ENCODE measurements around the gene SYT14. TPM values are rescaled to one million over a fixed set of nuclear protein-coding genes. Genes with fewer than 3 reads are reported as not detected.
"Not testable (repeated sequence)": the region's sequence is repeated elsewhere in the genome, so short reads cannot be mapped to it uniquely, and the experiment has no call there.

SYT14 gene
- total RNA-seq, 4 donors from 2014 or later: not detected

DNA sequence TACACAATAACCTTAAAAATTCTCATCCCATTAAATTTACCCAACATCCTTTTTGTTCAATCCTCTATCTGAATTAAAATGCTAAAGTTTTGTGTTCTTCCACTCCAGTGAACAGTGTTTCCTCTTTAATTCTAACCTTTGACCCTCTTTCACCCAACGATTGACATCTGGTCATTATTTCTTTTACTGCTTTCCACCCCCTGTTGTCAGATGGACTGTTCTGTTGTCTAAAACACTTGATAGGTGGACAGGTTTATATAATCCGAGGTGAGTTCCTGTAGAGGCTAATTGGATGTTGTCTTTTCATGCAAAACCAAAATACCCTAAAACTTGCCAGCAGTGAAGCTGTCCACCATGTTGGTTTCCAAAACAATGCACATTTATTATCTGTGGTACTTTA, 221.2 kb downstream of the SYT14 start:
- ATAC-seq (ENCODE audit: low FRiP score): no peak
- DNase-seq (ENCODE audit: low spot score): no peak
- TF ChIP-seq, protein P1, sequence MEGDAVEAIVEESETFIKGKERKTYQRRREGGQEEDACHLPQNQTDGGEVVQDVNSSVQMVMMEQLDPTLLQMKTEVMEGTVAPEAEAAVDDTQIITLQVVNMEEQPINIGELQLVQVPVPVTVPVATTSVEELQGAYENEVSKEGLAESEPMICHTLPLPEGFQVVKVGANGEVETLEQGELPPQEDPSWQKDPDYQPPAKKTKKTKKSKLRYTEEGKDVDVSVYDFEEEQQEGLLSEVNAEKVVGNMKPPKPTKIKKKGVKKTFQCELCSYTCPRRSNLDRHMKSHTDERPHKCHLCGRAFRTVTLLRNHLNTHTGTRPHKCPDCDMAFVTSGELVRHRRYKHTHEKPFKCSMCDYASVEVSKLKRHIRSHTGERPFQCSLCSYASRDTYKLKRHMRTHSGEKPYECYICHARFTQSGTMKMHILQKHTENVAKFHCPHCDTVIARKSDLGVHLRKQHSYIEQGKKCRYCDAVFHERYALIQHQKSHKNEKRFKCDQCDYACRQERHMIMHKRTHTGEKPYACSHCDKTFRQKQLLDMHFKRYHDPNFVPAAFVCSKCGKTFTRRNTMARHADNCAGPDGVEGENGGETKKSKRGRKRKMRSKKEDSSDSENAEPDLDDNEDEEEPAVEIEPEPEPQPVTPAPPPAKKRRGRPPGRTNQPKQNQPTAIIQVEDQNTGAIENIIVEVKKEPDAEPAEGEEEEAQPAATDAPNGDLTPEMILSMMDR (IDR thresholded peaks at IDR 0.05): no peak

DNA sequence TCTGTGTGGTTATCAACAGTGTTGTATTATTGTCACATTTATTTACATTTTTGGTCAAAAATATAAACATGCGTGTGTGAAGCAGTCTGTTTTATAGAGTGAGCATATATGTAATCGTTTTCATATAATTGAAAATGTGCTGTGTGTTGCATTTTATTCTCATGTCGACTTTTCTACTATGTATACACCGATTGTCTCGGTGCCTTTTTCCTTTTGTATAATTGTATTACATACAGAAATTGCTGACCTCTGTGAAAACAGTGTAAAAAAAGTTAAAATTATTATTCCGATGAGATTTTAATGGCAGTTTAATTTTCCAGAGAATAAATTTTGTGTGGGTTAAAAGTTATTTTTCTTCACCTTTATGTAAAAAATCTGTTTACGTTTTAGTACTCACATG, 232.2 kb downstream of the SYT14 start:
- DNase-seq (ENCODE audit: low spot score): no peak
- TF ChIP-seq, protein P1 (IDR thresholded peaks at IDR 0.05): no peak
- no peak for ATAC-seq (ENCODE audit: low FRiP score)

DNA sequence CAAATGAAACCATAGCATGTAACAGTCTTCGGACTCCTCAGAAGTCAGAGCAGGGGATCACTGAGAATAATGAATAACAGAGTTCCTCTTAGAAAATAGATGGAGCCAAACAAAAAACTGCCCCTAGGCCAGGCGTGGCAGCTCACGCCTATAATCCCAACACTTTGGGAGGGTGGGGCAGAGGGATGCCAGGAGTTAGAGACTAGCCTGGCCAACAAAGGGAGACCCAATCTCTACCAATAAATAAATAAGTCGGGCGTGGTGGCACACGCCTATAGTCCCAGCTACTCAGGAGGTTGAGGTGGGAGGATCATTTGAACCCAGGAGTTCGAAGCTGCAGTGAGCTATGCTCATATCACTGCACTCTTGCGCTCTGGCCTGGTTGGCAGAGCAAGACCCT, 236.1 kb downstream of the SYT14 start:
- TF ChIP-seq, protein P1 (IDR thresholded peaks at IDR 0.05): no peak
- ATAC-seq (ENCODE audit: low FRiP score) (no peak), DNase-seq (ENCODE audit: low spot score) (no peak)

DNA sequence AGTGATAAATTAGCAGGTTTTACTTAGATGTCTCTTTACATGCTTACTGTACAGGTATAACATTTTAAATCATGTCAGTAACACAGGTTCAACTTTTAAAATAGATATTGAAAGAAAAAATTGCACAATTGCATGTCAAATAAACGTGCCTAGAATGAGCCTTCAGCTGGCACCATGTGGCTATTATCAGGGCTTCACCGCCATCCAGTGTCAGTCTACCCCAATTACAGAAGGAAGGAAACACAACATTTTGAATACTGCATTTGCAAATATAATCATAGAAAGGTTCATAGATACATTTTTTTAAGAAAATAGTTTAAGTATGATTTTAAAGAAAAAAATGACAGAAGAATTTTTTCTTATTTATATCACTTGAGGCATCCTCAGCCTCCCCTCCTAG, 247.0 kb downstream of the SYT14 start:
- TF ChIP-seq, protein P1 (IDR thresholded peaks at IDR 0.05): no peak
- no peak for ATAC-seq (ENCODE audit: low FRiP score)
- DNase-seq (ENCODE audit: low spot score): no peak

DNA sequence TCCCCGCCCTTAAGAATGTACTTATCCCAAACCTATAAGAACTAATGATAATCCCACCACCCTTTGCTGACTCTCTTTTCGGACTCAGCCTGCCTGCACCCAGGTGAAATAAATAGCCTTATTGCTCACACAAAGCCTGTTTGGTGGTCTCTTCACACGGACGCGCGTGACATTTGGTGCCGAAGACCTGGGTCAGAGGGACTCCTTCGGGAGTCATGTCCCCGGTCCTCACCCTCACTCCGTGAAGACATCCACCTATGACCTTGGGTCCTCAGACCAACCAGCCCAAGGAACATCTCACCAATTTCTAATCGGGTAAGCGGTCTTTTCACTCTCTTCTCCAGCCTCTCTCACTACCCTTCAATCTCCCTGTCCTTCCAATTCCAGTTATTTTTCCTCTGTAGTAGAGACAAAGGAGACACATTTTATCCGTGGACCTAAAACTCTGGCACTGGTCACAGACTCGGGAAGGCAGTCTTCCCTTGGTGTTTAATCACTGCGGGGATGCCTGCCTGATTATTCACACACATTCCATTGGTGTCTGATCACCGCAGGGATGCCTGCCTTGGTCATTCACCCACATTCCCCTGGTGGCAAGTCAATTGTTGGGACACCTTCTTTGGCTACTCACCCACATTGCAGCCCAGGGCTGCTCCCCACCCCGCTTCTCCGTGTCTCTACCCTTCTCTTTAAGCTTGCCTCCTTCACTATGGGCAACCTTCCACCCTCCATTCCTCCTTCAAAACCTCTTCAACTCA, 250.0 kb downstream of the SYT14 start:
- DNase-seq (ENCODE audit: low spot score); ATAC-seq (ENCODE audit: low FRiP score): not testable (repeated sequence)

DNA sequence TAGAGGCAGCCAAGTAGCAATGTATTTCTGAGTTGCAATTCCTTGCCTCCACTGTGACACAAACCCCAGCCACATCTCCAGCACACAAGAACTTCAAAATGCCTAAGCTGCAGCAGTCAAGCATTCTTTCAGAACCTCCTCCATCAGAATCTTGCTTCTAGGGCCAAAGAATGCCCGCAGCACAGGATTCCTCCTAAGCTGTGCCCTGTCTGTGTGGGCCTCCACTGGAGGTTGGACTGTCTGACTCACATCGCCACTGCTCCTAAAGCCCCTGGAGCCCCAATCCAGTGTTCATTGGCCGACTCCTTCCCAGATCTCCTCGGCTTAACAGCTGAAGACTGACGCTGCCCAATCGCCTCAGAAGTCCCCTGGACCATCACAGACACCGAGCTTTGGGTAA, 251.4 kb downstream of the SYT14 start:
- ATAC-seq (ENCODE audit: low FRiP score): no peak

DNA sequence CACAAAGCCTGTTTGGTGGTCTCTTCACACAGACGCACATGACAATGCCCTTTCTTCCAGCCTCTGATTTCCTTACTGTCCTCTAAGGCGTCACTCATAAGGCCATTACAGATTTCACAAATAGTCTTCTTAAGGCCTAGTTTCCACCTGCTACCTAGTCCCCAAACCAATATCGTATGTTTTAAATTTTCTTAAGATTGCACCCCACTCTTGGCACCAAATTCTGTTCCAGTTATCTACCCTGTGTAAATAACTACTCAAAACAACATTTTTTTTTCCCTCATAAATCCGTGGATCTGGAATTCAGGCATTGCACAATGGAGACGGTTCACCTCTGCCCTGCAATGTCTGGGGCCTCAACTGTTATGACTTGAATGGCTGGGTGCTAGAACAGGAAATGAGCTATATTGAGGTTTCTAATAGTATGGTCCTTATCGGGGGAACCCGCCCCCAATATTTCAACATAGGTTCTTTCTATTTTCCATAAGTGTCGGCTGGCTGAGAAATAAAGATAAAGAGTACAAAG, 257.7 kb downstream of the SYT14 start:
- TF ChIP-seq, protein P1 (IDR thresholded peaks at IDR 0.05): no peak
- DNase-seq (ENCODE audit: low spot score): no peak
- no peak for ATAC-seq (ENCODE audit: low FRiP score)

More for the DNA sequence above, 251.4 kb downstream of the SYT14 start:
- TF ChIP-seq, protein P1 (IDR thresholded peaks at IDR 0.05): no peak
- no peak for DNase-seq (ENCODE audit: low spot score)

DNA sequence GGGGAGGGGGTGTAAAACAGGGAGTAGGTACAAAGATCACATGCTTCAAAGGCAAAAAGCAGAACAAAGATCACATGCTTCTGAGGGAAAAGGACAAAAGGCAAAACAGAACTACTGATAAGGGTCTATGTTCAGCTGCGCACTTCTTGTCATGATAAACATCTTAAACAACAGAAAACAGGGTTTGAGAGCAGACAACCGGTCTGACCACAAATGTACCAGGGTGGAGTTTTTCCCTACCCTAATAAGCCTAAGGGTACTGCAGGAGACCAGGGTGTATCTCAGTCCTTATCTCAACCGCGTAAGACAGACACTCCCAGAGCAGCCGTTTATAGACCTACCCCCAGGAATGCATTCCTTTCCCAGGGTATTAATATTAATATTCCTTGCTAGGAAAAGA, 258.2 kb downstream of the SYT14 start:
- not testable (repeated sequence) for DNase-seq (ENCODE audit: low spot score); ATAC-seq (ENCODE audit: low FRiP score)
